Left lung (tissue), 10 donors: ENCODE measurements around the gene EIF3D. TPM values are rescaled to one million over a fixed set of nuclear protein-coding genes. Genes with fewer than 3 reads are reported as not detected.

Experiments used
- ATAC-seq: fragments of 200-7000 bp; cut with Tn5 transposase; one replicate; pipeline ENCODE4 v1.9.1; 2020; ENCODE audit warnings: moderate library complexity
- DNase-seq, 4 donors: peaks; one replicate each; pipeline ENCODE4 v3.0.0-alpha.2; 2013 to 2020
- H3K27ac ChIP-seq, 2 donors: fragments of 200-600 bp; sonication (generic) in 1 of 2; one replicate each; pipeline versions ENCODE4 v1.5.0 to v1.8.0; 2020 to 2021
- H3K27me3 ChIP-seq, 2 donors: fragments of 200-600 bp; sonication (generic) in 1 of 2; one replicate each; pipeline versions ENCODE4 v1.5.0 to v1.8.0; 2020 to 2021
- H3K36me3 ChIP-seq, 2 donors: fragments of 200-600 bp; sonication (generic) in 1 of 2; one replicate each; pipeline versions ENCODE4 v1.5.0 to v1.8.0; 2020 to 2021
- H3K4me1 ChIP-seq, 2 donors: fragments of 200-600 bp; one replicate each; pipeline ENCODE4 v1.8.0; 2021
- H3K4me3 ChIP-seq, 2 donors: fragments of 200-600 bp; sonication (generic) in 1 of 2; one replicate each; pipeline versions ENCODE4 v1.5.0 to v1.8.0; 2020 to 2021; ENCODE audit warnings: mild to moderate bottlenecking in 1 of 2
- H3K9me3 ChIP-seq, 2 donors: fragments of 200-600 bp; sonication (generic) in 1 of 2; one replicate each; pipeline versions ENCODE4 v1.5.0 to v1.8.0; 2020 to 2021
- intact Hi-C, 2 donors: fragments of 100-400 bp; cut with DNase I; formaldehyde crosslinking; loops; one replicate each; pipeline versions ENCODE4 v1.11.2 to v1.14.2; 2022
- polyA plus RNA-seq, 6 donors: library from polyadenylated mRNA; unstranded; fragments of 120-200 nt; gene quantifications; one replicate each; pipeline ENCODE4 v1.2.1, GENCODE V29; 2013; ENCODE audit not compliant: insufficient read length in 6 of 6
- total RNA-seq, 2 donors: library from RNA; stranded (reverse); fragmentation: NEBNext Ultra II Directional; extraction: Animal tissue kit (Norgen Biotek cat#: 25700); gene quantifications; one replicate each; pipeline ENCODE4 v1.2.1, GENCODE V29; 2021
- TF ChIP-seq, protein P1 (sequence below), 2 donors: fragments of 200-600 bp; sonication (generic) in 1 of 2; IDR thresholded peaks; one replicate each; pipeline versions ENCODE4 v1.5.0 to v1.8.0; 2021; ENCODE audit warnings: antibody characterized with exemption in 2 of 2
- donor health status: DM: no; HTN: yes; CAD: no.
- donor health status: DM: no; HTN: no; CAD: no.

Gene EIF3D
- total and polyA plus RNA-seq, 8 donors = 116 to 294 (median 273) TPM

- TF ChIP-seq, protein P1, sequence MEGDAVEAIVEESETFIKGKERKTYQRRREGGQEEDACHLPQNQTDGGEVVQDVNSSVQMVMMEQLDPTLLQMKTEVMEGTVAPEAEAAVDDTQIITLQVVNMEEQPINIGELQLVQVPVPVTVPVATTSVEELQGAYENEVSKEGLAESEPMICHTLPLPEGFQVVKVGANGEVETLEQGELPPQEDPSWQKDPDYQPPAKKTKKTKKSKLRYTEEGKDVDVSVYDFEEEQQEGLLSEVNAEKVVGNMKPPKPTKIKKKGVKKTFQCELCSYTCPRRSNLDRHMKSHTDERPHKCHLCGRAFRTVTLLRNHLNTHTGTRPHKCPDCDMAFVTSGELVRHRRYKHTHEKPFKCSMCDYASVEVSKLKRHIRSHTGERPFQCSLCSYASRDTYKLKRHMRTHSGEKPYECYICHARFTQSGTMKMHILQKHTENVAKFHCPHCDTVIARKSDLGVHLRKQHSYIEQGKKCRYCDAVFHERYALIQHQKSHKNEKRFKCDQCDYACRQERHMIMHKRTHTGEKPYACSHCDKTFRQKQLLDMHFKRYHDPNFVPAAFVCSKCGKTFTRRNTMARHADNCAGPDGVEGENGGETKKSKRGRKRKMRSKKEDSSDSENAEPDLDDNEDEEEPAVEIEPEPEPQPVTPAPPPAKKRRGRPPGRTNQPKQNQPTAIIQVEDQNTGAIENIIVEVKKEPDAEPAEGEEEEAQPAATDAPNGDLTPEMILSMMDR (IDR thresholded peaks at IDR 0.05) = no peak
- Histone ChIP-seq H3K27me3 (peaks cover 0 to 71% of the 10 kb centered on the region in 2 donors), H3K4me1 (no peaks in the 10 kb centered on the region), H3K4me3 (no peak overlapping the region), H3K36me3 (no peaks in the 10 kb centered on the region), H3K9me3 (no peaks in the 10 kb centered on the region), H3K27ac (no peak overlapping the region)
- no peak for ATAC-seq
- intact Hi-C loops = no loop called here
- DNase-seq = no peak
These were observed 25.1 kb upstream of the EIF3D start for GRCh38 chr22:36554098-36554497.

DNA sequence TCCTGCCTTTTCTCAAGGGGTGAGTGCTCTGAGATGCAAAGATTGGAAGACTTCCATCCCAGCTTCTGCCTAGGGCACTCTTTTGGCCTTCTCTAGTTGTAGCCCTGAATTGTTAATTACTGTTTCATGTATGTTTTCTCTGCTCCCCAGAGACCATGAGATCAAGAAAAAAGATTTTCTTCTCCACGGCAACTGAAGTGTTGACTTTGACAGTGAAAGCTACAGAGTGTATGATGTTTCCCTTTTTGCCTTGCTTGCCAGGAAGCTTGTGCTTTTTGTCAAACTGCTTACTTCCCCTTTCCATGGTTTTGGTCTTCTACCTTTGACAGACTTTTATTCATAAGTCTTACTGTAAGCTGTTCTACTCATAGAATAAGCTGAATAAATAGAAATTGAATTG is 23.3 kb upstream of the EIF3D start:
- ATAC-seq (no peak), DNase-seq (no peak)
- Histone ChIP-seq H3K9me3 (no peaks in the 10 kb centered on the region), H3K4me3 (no peak overlapping the region), H3K36me3 (no peaks in the 10 kb centered on the region), H3K4me1 (no peaks in the 10 kb centered on the region), H3K27me3 (peaks cover 0 to 75% of the 10 kb centered on the region in 2 donors), H3K27ac (no peak overlapping the region)
- TF ChIP-seq, protein P1 (IDR thresholded peaks at IDR 0.05) = no peak
- intact Hi-C loops = no loop called here

GRCh38 chr22:36550701-36551495 is 21.9 kb upstream of the EIF3D start:
- no peak overlapping the region for H3K27ac ChIP-seq
- H3K27me3 ChIP-seq = peaks cover 0 to 74% of the 10 kb centered on the region in 2 donors
- H3K4me3 ChIP-seq = no peak overlapping the region
- no peaks in the 10 kb centered on the region for H3K36me3 ChIP-seq
- H3K4me1 ChIP-seq = no peaks in the 10 kb centered on the region
- no peaks in the 10 kb centered on the region for H3K9me3 ChIP-seq
- TF ChIP-seq, protein P1 (IDR thresholded peaks at IDR 0.05) = no peak
- intact Hi-C loops = no loop called here
- ATAC-seq (no peak), DNase-seq (no peak)

GRCh38 chr22:36549033-36549432 is 20.1 kb upstream of the EIF3D start:
- Histone ChIP-seq H3K27me3 (peaks cover 0 to 68% of the 10 kb centered on the region in 2 donors), H3K4me1 (no peaks in the 10 kb centered on the region), H3K9me3 (no peaks in the 10 kb centered on the region), H3K4me3 (no peak overlapping the region), H3K27ac (no peak overlapping the region), H3K36me3 (no peaks in the 10 kb centered on the region)
- intact Hi-C loops = no loop called here
- ATAC-seq (no peak), DNase-seq (no peak)
- TF ChIP-seq, protein P1 (IDR thresholded peaks at IDR 0.05) = no peak

GRCh38 chr22:36548606-36549005 is 19.6 kb upstream of the EIF3D start:
- H3K27me3 ChIP-seq = peaks cover 0 to 64% of the 10 kb centered on the region in 2 donors
- intact Hi-C loops = no loop called here
- H3K4me3 ChIP-seq = no peak overlapping the region
- DNase-seq = no peak
- no peaks in the 10 kb centered on the region for H3K36me3 ChIP-seq
- H3K9me3 ChIP-seq = no peaks in the 10 kb centered on the region
- peak; percentile 33 for ATAC-seq
- H3K27ac ChIP-seq = no peak overlapping the region
- no peaks in the 10 kb centered on the region for H3K4me1 ChIP-seq
- TF ChIP-seq, protein P1 (IDR thresholded peaks at IDR 0.05) = no peak
